Measurements from ENCODE around the gene ZNF277.
"Not testable (repeated sequence)": the region's sequence is repeated elsewhere in the genome, so short reads cannot be mapped to it uniquely, and the experiment has no call there.

The ZNF277 gene

GRCh38 chr7:112212571-112212970, 6.1 kb downstream of the ZNF277 start:
- DNase-seq = no peak

GRCh38 chr7:112213735-112214134, 7.2 kb downstream of the ZNF277 start:
- DNase-seq = no peak

DNA sequence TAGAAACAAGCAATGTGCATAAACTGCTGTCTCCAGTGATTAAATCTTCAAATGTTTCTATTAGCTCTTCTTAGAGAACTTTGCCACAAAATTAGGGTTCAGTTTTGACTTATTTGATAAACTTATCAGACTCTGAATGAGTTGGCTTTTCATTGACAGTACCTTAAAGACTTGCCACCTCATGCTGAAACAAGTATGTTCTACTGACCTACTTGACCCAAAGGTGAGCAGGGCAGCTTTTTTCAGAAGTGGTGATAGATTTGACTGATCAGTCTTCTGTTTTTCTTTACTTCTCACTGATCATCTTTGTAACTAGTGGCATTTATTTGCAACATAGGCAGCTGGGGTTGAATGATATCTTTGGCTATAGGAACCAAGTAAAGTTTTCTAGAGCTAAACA, 7.8 kb downstream of the ZNF277 start:
- no peak for DNase-seq

DNA sequence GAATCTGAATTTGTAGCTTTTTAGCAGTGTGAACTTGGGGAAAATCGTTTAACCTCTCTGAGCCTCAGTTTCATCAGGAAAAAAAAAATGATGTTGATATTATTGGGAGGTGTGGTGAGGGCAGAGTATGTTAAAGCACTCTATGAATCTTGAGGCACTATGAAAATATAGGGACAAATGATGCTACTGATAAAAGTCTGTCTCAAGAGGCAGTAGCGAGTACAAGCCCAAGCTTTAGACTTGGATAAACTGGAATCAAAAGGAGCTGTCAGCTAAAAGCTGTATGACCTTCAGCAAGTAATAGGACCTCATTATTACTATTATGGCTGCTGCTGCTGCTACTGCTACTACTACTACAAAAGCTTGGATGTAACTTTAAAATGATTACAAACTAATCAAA, 8.4 kb downstream of the ZNF277 start:
- DNase-seq = no peak

DNA sequence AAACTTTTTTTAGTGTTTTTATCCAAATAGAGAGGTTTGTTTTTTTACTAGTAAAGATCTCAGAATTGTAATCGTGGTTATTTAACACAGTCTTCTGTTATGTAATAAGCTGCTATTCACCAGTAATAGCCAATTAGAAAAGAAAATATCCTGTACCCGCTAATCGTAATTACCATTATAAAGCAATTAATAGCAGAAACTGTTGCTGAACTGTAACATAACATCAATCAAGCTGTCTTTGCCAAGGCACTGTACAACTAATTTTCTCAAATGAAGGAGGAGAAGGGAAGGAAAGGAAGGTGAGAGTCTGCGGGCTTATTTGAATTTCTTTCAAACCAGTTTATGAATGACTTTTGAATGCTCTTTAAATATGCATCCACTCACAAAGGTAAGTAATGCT, 9.3 kb downstream of the ZNF277 start:
- no peak for DNase-seq

DNA sequence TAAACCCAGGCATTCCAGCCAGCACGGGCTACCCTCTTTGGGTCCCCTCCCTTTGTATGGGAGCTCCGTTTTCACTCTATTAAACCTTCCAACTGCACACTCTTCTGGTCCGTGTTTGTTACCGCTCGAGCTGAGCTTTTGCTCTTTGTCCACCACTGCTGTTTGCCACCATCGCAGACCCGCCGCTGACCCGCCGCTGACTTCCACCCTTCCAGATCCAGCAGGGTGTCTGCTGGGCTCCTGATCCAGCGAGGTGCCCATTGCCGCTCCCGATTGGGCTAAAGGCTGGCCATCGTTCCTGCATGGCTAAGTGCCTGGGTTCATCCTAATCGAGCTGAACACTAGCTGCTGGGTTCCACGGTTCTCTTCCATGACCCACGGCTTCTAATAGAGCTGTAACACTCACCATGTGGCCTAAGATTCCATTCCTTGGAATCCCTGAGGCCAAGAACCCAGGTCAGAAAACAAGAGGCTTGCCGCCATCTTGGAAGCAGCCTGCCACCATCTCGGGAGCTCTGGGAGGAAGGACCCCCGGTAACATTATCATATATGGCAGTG, 14.5 kb downstream of the ZNF277 start:
- DNase-seq = no peak

DNA sequence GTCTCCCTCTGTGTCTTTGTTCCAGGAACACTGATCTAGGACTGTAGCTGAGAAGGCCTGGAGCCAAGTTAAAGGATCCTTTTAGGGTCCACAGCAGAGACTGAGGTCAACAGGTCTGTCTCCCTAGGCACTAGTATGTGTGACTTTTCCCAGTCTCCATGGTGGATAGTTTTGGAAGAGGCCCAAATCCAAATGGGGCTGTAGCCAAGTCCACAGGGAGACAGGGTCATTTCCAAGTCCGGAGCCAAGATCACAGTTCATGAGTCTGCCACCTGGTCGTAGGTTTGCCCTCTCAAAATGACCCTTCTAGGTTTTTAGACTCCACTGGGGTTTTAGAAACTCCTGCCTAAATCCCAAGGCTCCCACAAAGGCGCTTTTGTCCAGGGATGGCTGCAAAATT, 16.8 kb downstream of the ZNF277 start:
- DNase-seq = no peak

GRCh38 chr7:112224186-112224585, 17.7 kb downstream of the ZNF277 start:
- no peak for DNase-seq

DNA sequence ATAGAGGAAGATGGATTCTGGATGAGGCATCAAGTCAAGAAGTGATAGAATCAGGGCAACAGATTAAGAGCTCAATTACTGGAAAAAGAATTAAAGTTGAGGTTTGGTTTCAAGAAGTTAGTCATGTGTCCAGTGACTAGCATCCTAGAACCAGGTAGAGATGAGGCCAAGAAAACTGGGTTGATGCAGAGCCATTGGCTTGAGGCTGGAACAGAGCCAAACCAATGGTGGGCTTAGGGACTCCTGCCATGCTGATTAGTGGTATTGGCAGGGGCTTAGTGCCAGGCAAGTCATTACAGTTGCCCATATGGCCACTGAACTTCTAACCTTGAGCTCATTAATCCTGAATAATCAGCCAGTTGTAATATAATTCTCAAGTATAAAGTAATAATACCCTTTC, 18.5 kb downstream of the ZNF277 start:
- no peak for DNase-seq

DNA sequence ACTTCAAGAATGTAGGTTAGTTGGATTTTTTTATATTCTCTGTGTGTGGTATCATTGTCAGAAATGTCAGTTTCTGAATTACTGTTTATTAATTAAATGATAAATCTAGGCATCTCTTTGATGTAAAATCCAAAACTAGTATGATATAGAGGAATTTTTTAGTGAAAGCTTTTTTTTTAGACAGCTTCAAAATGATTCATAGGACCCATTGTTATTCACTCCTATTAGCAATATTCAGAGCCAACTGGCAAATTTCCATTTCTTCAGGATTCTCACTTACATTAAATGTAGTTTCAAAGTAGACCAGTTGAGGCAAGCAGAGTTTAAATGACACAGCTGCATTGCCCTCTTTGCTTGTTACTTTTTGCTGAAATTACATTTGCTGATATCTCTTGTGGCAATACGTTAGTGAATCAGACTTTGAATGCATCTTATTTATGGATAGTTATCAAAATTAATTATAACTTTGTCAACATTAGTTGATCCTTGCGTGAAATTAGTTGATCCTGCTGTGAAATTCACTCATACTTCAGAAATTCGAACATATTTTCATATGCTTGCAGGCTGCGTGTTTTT, 20.3 kb downstream of the ZNF277 start:
- no peak for DNase-seq

DNA sequence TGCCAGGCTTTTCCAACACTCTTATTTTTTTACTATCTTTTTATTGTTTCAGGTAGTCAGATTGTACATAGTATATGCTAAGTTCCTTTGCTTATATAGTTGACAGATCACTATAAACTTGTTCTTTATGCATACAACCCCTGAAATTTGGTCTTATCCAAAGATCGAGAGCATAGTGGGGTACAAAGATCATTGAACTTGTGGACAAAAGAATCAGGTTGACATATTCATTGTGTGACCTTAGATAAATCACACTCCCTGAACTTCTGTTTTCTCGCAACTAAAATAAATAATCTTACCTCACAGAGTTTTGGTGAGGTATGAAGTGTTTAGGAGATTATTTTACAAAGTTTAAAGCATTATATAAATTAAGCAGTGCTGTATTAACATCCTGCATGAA, 22.1 kb downstream of the ZNF277 start:
- DNase-seq = no peak

GRCh38 chr7:112232212-112232978, 25.9 kb downstream of the ZNF277 start:
- DNase-seq = no peak

DNA sequence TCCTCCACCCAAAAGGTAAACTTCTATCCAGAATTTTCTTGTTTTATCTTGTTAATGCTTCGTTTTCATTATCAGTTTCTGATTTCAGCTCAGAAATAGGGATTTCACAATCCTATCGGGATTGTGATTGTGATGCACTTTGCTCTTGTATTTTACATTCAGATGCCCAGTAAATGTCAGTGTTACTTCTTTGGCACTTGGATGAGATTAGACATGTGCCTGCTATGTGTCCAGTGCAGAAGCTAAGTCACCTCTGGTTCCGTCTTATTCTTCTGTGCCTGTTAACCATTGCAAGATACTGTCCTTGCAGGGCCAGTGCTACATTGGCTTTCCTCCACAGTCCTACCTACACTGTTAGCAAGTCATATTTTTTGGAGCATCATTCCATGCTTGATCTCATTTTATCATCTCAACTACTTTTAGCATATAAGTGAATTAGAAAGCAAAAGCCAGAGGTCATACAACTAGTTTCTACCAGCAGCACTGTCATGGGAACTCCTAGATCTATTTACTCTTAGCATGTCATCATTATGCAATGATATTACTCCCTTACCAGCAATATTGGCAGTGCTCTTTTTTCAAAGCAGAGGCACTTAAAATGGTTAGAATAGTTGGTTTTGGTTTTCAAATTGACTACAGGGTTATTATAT, 26.7 kb downstream of the ZNF277 start:
- no peak for DNase-seq

GRCh38 chr7:112234147-112234546, 27.7 kb downstream of the ZNF277 start:
- DNase-seq = no peak

DNA sequence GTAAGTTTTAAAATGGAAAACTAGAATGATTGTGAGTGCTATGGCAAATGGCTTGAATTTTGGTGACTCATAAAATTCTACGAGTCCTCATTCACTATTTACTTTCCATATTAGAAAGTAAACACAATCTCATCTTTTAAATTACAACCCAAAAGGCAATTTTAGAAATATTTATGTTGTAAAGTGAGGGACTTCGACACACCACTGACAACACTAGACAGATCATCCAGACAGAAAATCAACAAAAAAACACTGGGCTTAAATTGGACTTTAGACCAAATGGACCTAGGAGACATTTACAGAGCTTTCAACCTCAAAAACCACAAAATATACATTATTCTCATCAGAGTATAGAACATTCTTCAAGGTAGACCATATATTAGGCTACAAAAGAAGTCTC, 30.1 kb downstream of the ZNF277 start:
- DNase-seq = no peak

DNA sequence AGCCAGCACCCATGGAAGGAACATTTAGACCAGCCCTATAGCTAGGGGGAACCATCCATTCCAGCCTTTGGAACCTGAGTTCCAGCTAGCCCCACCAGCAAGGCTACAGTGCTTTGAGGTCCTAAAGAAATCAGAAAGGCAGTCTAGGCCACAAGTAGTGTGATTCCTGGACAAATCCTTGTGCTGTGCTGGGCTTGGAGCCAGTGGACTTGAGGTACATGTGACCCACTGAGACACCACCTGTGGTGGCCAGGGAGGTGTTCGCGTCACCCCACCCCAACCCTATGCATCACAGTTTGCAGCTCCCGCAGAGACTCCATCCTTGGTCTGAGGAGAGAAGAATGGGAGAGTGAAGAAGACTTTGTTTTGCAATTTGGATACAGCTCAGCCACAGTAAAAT, 31.8 kb downstream of the ZNF277 start:
- DNase-seq = no peak

DNA sequence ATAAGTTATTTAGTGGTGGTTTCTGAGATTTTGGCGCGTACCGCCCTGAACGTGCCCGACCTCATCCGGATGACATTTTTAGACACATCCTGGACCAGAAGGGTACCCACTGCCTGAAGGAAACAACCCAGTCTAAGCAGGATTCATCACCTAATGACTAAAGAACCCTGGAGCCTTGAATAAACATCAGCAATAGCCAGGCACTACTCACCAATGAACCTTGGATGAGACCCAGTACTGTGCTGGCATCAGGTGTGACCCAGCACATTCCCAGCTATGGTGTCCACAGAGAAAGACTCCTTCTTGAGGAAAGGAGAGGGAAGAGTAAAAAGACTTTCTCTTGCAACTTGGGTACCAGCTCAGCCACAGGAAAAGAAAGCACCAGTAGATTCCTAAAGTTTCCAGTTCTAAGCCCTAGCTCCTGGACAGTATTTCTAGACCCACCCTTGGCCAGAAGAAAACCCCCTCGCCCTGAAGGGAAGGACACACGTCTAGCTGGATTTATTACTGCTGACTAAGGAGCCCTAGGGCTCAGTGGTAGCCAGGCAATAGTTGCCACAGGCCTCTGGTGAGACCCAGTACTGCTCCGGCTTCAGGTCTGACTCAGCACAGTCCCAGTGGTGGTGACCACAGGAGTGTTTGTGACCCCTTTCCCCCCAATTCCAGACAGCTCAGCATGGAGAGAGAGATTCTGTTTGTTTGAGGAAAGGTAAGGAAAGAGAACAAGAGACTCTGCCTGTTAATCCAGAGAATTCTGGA, 32.5 kb downstream of the ZNF277 start:
- DNase-seq = no peak

GRCh38 chr7:112248598-112248997, 42.1 kb downstream of the ZNF277 start:
- DNase-seq = no peak

- not testable (repeated sequence) for DNase-seq
Observed at GRCh38 chr7:112249967-112250366, 43.5 kb downstream of the ZNF277 start.

DNA sequence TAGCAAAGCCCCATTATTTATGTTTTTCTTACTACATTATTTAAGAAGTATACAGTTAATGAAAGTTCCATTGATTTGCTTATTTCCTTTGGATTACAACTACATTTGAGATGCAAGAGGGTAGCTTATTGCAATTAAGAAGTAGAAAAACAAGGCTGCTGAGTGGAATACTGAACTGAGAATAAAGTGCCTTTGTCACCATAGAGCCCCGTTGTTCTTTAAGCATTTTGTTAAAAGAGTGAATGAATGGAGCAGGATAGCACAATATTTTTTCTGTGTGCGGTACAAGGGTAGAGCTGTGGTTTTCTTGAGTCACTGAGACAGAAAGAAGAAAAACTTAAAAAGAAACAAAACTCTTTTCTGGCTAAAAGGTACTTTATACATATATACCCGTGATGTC, 45.6 kb downstream of the ZNF277 start:
- no peak for DNase-seq

GRCh38 chr7:112252691-112253090, 46.2 kb downstream of the ZNF277 start:
- no peak for DNase-seq

DNA sequence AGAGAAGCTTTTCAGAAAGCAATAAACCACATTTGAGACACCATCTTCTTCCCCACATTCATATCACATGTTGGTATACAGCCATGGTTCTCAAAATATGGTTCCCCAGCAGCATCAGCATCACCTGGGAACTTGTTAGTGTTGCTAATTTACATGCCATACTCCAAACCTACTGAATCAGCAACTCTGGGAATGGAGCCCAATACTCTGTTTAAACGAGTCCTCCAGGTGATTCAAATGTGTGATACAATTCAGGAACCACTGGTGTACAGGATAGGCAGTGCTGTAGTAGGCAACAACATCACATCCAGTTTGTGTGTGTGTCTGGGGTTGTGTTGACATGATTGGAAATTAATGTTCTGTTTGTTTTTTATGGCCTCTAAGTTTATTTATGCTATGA, 47.7 kb downstream of the ZNF277 start:
- DNase-seq = no peak

DNA sequence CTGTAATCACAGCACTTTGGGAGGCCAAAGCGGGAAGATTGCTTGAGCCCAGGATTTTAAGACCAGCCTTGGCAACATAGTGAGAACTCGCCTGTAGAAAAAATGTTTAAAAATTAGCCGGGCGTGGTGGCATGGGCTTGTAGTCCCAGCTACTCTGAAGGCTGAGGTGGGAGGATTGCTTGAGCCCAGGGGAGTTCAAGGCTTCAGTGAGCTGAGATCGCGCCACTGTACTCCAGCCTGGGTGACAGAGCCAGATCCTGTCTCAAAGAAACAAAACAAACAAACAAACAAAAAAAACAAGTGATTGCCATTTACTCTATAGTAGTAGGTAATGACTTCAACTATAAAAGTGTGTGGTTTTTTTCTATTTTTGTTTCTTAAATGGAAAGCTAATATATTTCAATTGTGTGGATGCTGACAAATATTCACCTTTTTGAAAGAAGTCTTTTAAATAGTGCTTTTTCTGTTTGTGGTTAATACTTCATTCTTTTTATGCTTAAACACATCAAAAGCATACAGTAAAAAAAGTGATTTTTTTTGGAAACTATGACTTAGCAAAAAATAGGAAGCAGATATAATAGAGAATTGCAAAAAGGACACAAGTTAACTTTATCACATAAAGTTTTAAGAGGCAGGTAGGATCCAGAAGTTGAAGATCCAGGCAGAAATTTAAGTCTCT, 48.4 kb downstream of the ZNF277 start:
- DNase-seq = no peak

Measured in activated effector memory CD4-positive, alpha-beta T cell treated with anti-CD3 and anti-CD28 coated beads, Interleukin-2, amount 50 U/mL, for 16 hours (primary cell).